Mesendoderm (in vitro differentiated cells): ENCODE data around the gene GRM3.
A peak's percentile ranks its signal among the peaks of the same experiment; 100 is the strongest.

Experiments used
- DNase-seq: peaks from one replicate; pipeline ENCODE4 v3.0.0; 2013
- H2AK5ac ChIP-seq: 2 replicates; pipeline ENCODE4 v1.6.1; 2013; ENCODE audit warnings: low read length, inconsistent platforms
- H2BK120ac ChIP-seq: 2 replicates; pipeline ENCODE4 v1.6.1; 2013; ENCODE audit warnings: low read depth, mild to moderate bottlenecking, low read length, moderate library complexity, mixed read lengths
- H2BK15ac ChIP-seq: replicated peaks from 2 replicates; pipeline ENCODE4 v1.6.1; 2013; ENCODE audit warnings: low read depth, mild to moderate bottlenecking, moderate library complexity
- H2BK5ac ChIP-seq: 2 replicates; pipeline ENCODE4 v1.6.1; 2013; ENCODE audit warnings: low read length, inconsistent platforms
- H3K18ac ChIP-seq: 2 replicates; pipeline ENCODE4 v1.6.1; 2013; ENCODE audit warnings: mild to moderate bottlenecking, low read length, mixed read lengths
- H3K23ac ChIP-seq: one replicate; pipeline ENCODE4 v1.6.1; 2013; ENCODE audit warnings: low read length
- H3K27ac ChIP-seq: 2 replicates; pipeline ENCODE4 v1.5.1; 2013; ENCODE audit warnings: low read depth, mild to moderate bottlenecking, inconsistent platforms, low read length, moderate library complexity
- H3K27me3 ChIP-seq: 2 replicates; pipeline ENCODE4 v1.6.1; 2013; ENCODE audit warnings: low read length, control low read depth, mild to moderate bottlenecking, inconsistent platforms; ENCODE audit not compliant: insufficient read depth, poor library complexity
- H3K36me3 ChIP-seq: 2 replicates; pipeline ENCODE4 v1.6.1; 2013; ENCODE audit warnings: low read length, inconsistent platforms; ENCODE audit not compliant: control insufficient read depth, insufficient read depth
- H3K4ac ChIP-seq: one replicate; pipeline ENCODE4 v1.6.1; 2013; ENCODE audit warnings: low read depth, mild to moderate bottlenecking, low read length, moderate library complexity
- H3K4me1 ChIP-seq: 2 replicates; pipeline ENCODE4 v1.6.1; 2013; ENCODE audit warnings: low read depth, low read length, inconsistent platforms; ENCODE audit not compliant: control insufficient read depth
- H3K4me2 ChIP-seq: 2 replicates; pipeline ENCODE4 v1.6.1; 2013; ENCODE audit warnings: low read length
- H3K4me3 ChIP-seq: 2 replicates; pipeline ENCODE4 v1.5.1; 2013; ENCODE audit warnings: mild to moderate bottlenecking, low read length
- H3K56ac ChIP-seq: one replicate; pipeline ENCODE4 v1.6.1; 2013; ENCODE audit warnings: low read length
- H3K79me1 ChIP-seq: 2 replicates; pipeline ENCODE4 v1.6.1; 2013; ENCODE audit warnings: low read length, inconsistent platforms
- H3K79me2 ChIP-seq: 2 replicates; pipeline ENCODE4 v1.6.1; 2013; ENCODE audit warnings: mild to moderate bottlenecking, low read length; ENCODE audit not compliant: control insufficient read depth, insufficient read depth
- H3K9ac ChIP-seq: 2 replicates; pipeline ENCODE4 v1.6.1; 2013; ENCODE audit warnings: low read length, inconsistent platforms
- H4K5ac ChIP-seq: one replicate; pipeline ENCODE4 v1.6.1; 2013; ENCODE audit warnings: low read length
- H4K8ac ChIP-seq: one replicate; pipeline ENCODE4 v1.6.1; 2013; ENCODE audit warnings: low read depth, mild to moderate bottlenecking, control low read depth, low read length, moderate library complexity
- whole genome bisulfite sequencing: extraction: QIAGEN DNeasy Blood & Tissue Kit; methylation state at CpG from one replicate; pipeline ENCODE4 v1.1.7; 2013; ENCODE audit warnings: low lambda C conversion rate, missing lambda C conversion rate; ENCODE audit not compliant: insufficient coverage; ENCODE audit errors: extremely low coverage; 5-methylcytosine and 5-hydroxymethylcytosine counted together

The GRM3 gene

GRCh38 chr7:86792260-86792659 is 148.6 kb downstream of the GRM3 start:
- Histone ChIP-seq H3K4me3 (no peak overlapping the region), H2AK5ac (no peak overlapping the region), H3K18ac (no peak overlapping the region), H3K23ac (no peak overlapping the region), H3K56ac (no peak overlapping the region), H3K79me2 (no peaks in the 10 kb centered on the region), H3K79me1 (no peaks in the 10 kb centered on the region), H2BK5ac (no peak overlapping the region), H3K36me3 (no peaks in the 10 kb centered on the region), H3K9ac (no peak overlapping the region), H3K27ac (no peak overlapping the region), H4K8ac (no peak overlapping the region), H3K4me2 (no peak overlapping the region), H3K4me1 (no peaks in the 10 kb centered on the region), H3K4ac (no peak overlapping the region), H4K5ac (no peak overlapping the region), H2BK15ac (no peak overlapping the region), H2BK120ac (no peak overlapping the region), H3K27me3 (no peaks in the 10 kb centered on the region)
- DNase-seq: no peak
- no CpG with 5 or more reads among the region's 2 CpGs for WGBS

- WGBS: no CpG with 5 or more reads among the region's 1 CpG
- Histone ChIP-seq H3K4me2 (no peak overlapping the region), H4K8ac (no peak overlapping the region), H3K36me3 (no peaks in the 10 kb centered on the region), H3K18ac (no peak overlapping the region), H3K4me3 (no peak overlapping the region), H3K27ac (no peak overlapping the region), H2BK5ac (no peak overlapping the region), H2BK120ac (no peak overlapping the region), H3K4ac (no peak overlapping the region), H2AK5ac (no peak overlapping the region), H2BK15ac (no peak overlapping the region), H3K27me3 (no peaks in the 10 kb centered on the region), H3K4me1 (no peaks in the 10 kb centered on the region), H3K23ac (no peak overlapping the region), H3K9ac (no peak overlapping the region), H3K56ac (no peak overlapping the region), H4K5ac (no peak overlapping the region), H3K79me2 (no peaks in the 10 kb centered on the region), H3K79me1 (no peaks in the 10 kb centered on the region)
- DNase-seq: no peak
These were observed 149.4 kb downstream of the GRM3 start for GRCh38 chr7:86793136-86793535.

- H3K9ac ChIP-seq: no peak overlapping the region
- peak; percentile 60 for DNase-seq
- no CpG with 5 or more reads among the region's 5 CpGs for WGBS
These were observed 171.1 kb downstream of the GRM3 start for GRCh38 chr7:86814661-86815379.

GRCh38 chr7:86815556-86815955 is 171.8 kb downstream of the GRM3 start:
- Histone ChIP-seq H4K5ac (no peak overlapping the region), H3K27ac (no peak overlapping the region), H3K23ac (no peak overlapping the region), H2BK5ac (no peak overlapping the region), H4K8ac (no peak overlapping the region), H3K27me3 (no peaks in the 10 kb centered on the region), H3K4me3 (no peak overlapping the region), H3K36me3 (no peaks in the 10 kb centered on the region), H3K79me2 (no peaks in the 10 kb centered on the region), H2BK120ac (no peak overlapping the region), H3K4me2 (no peak overlapping the region), H3K4me1 (no peaks in the 10 kb centered on the region), H3K9ac (no peak overlapping the region), H2AK5ac (no peak overlapping the region), H3K79me1 (no peaks in the 10 kb centered on the region), H3K56ac (no peak overlapping the region), H2BK15ac (no peak overlapping the region), H3K18ac (no peak overlapping the region), H3K4ac (no peak overlapping the region)
- WGBS: 100% methylated on average over 1 of the region's 1 CpG
- DNase-seq: no peak

More at GRCh38 chr7:86814661-86815379, 171.1 kb downstream of the GRM3 start:
- Histone ChIP-seq H3K18ac (no peak overlapping the region), H3K56ac (no peak overlapping the region), H2BK5ac (no peak overlapping the region), H2BK15ac (no peak overlapping the region), H3K79me1 (no peaks in the 10 kb centered on the region), H3K23ac (no peak overlapping the region), H3K4me1 (no peaks in the 10 kb centered on the region), H4K8ac (no peak overlapping the region), H2AK5ac (no peak overlapping the region), H3K4ac (no peak overlapping the region), H3K4me2 (no peak overlapping the region), H3K27me3 (no peaks in the 10 kb centered on the region), H3K79me2 (no peaks in the 10 kb centered on the region), H3K36me3 (no peaks in the 10 kb centered on the region), H3K27ac (no peak overlapping the region), H3K4me3 (no peak overlapping the region), H4K5ac (no peak overlapping the region), H2BK120ac (no peak overlapping the region)

- no peak overlapping the region for H3K4me3 ChIP-seq
These were observed 175.2 kb downstream of the GRM3 start for GRCh38 chr7:86818903-86819302.

GRCh38 chr7:86823769-86824168 is 180.1 kb downstream of the GRM3 start:
- H3K27me3 ChIP-seq: no peaks in the 10 kb centered on the region
- WGBS: no CpG with 5 or more reads among the region's 2 CpGs
- H3K56ac ChIP-seq: no peak overlapping the region
- no peak overlapping the region for H3K23ac ChIP-seq
- no peak overlapping the region for H3K4me2 ChIP-seq
- H2AK5ac ChIP-seq: no peak overlapping the region
- H2BK5ac ChIP-seq: no peak overlapping the region
- H3K9ac ChIP-seq: no peak overlapping the region
- H3K27ac ChIP-seq: no peak overlapping the region
- H3K18ac ChIP-seq: no peak overlapping the region
- no peaks in the 10 kb centered on the region for H3K79me2 ChIP-seq
- H2BK120ac ChIP-seq: no peak overlapping the region
- DNase-seq: no peak
- no peaks in the 10 kb centered on the region for H3K4me1 ChIP-seq
- H2BK15ac ChIP-seq: no peak overlapping the region
- H3K36me3 ChIP-seq: no peaks in the 10 kb centered on the region
- H4K5ac ChIP-seq: no peak overlapping the region
- no peak overlapping the region for H3K4me3 ChIP-seq
- no peaks in the 10 kb centered on the region for H3K79me1 ChIP-seq
- H3K4ac ChIP-seq: no peak overlapping the region
- no peak overlapping the region for H4K8ac ChIP-seq

More at GRCh38 chr7:86818903-86819302, 175.2 kb downstream of the GRM3 start:
- H3K79me2 ChIP-seq: no peaks in the 10 kb centered on the region
- WGBS: no CpG with 5 or more reads among the region's 2 CpGs
- H3K4me2 ChIP-seq: no peak overlapping the region
- no peak overlapping the region for H2BK15ac ChIP-seq
- H3K9ac ChIP-seq: no peak overlapping the region
- no peaks in the 10 kb centered on the region for H3K4me1 ChIP-seq
- H3K23ac ChIP-seq: no peak overlapping the region
- H2BK120ac ChIP-seq: no peak overlapping the region
- no peak overlapping the region for H4K5ac ChIP-seq
- no peaks in the 10 kb centered on the region for H3K79me1 ChIP-seq
- H3K4ac ChIP-seq: no peak overlapping the region
- no peak overlapping the region for H3K56ac ChIP-seq
- no peaks in the 10 kb centered on the region for H3K36me3 ChIP-seq
- H3K27ac ChIP-seq: no peak overlapping the region
- no peak overlapping the region for H3K18ac ChIP-seq
- H3K27me3 ChIP-seq: no peaks in the 10 kb centered on the region
- no peak overlapping the region for H2BK5ac ChIP-seq
- no peak overlapping the region for H4K8ac ChIP-seq
- H2AK5ac ChIP-seq: no peak overlapping the region
- no peak for DNase-seq
